Naive thymus-derived CD8-positive, alpha-beta T cell (primary cell): ENCODE data around the gene TREM2. TPM values are rescaled to one million over a fixed set of nuclear protein-coding genes. Genes with fewer than 3 reads are reported as not detected.
"Not testable (repeated sequence)": the region's sequence is repeated elsewhere in the genome, so short reads cannot be mapped to it uniquely, and the experiment has no call there.

Experiments used
- ATAC-seq, 2 donors: fragments of 150-1000 bp; cut with Tn5 transposase in 1 of 2; sonication (Bioruptor Pico), chemical (Tn5 transposase) in 1 of 2; 1 replicate in 1 of 2; 2 replicates in 1 of 2; pipeline ENCODE4 v1.10.0; 2021; ENCODE audit warnings: mild to moderate bottlenecking in 2 of 2, moderate library complexity in 2 of 2
- POLR2A ChIA-PET: fragments of 350-600 bp; sonication (Branson Sonifier 250); formaldehyde crosslinking; loops from one replicate; lab custom pipeline; 2021; ENCODE audit warnings: antibody characterized with exemption; lab: Charles Lee
- DNase-seq, 10 donors: peaks; one replicate each; pipeline versions ENCODE4 v3.0.0 to v3.0.0-alpha.2; 2020 to 2022
- H3K27ac Mint-ChIP-seq, 10 donors: one replicate each; pipeline ENCODE4 v1.8.0; 2020 to 2022; ENCODE audit warnings: mild to moderate bottlenecking in 10 of 10, mixed read lengths in 10 of 10, moderate library complexity in 4 of 10, inconsistent platforms in 1 of 10
- H3K27me3 Mint-ChIP-seq, 5 donors: one replicate each; pipeline ENCODE4 v1.8.0; 2021 to 2022; ENCODE audit warnings: mixed read lengths in 5 of 5
- H3K36me3 Mint-ChIP-seq, 3 donors: one replicate each; pipeline ENCODE4 v1.8.0; 2020 to 2022; ENCODE audit warnings: mixed read lengths in 3 of 3, mild to moderate bottlenecking in 2 of 3, inconsistent platforms in 1 of 3
- H3K4me1 Mint-ChIP-seq, 4 donors: one replicate each; pipeline ENCODE4 v1.8.0; 2021 to 2022; ENCODE audit warnings: mixed read lengths in 4 of 4
- H3K4me3 Mint-ChIP-seq, 10 donors: one replicate each; pipeline ENCODE4 v1.8.0; 2020 to 2022; ENCODE audit warnings: mild to moderate bottlenecking in 10 of 10, mixed read lengths in 10 of 10, moderate library complexity in 6 of 10, inconsistent platforms in 1 of 10
- H3K9me3 Mint-ChIP-seq, 9 donors: one replicate each; pipeline ENCODE4 v1.8.0; 2020 to 2022; ENCODE audit warnings: mixed read lengths in 9 of 9, mild to moderate bottlenecking in 3 of 9, inconsistent platforms in 1 of 9, moderate library complexity in 1 of 9
- polyA plus RNA-seq, 3 donors: library from polyadenylated mRNA; unstranded; fragments of 300-500 nt; fragmentation: Illumina TruSeq; gene quantifications; one replicate each; pipeline ENCODE4 v1.2.3, GENCODE V29; 2021
- total RNA-seq, 8 experiments: library from RNA in 2 of 8; stranded (reverse) in 2 of 8; gene quantifications; one replicate each; pipeline ENCODE4 v1.2.3 and lab custom pipeline; 2021 to 2026

Gene TREM2
- total and polyA plus RNA-seq, 5 experiments from 2014 or later, result 0.49 TPM; not detected in 4

DNA sequence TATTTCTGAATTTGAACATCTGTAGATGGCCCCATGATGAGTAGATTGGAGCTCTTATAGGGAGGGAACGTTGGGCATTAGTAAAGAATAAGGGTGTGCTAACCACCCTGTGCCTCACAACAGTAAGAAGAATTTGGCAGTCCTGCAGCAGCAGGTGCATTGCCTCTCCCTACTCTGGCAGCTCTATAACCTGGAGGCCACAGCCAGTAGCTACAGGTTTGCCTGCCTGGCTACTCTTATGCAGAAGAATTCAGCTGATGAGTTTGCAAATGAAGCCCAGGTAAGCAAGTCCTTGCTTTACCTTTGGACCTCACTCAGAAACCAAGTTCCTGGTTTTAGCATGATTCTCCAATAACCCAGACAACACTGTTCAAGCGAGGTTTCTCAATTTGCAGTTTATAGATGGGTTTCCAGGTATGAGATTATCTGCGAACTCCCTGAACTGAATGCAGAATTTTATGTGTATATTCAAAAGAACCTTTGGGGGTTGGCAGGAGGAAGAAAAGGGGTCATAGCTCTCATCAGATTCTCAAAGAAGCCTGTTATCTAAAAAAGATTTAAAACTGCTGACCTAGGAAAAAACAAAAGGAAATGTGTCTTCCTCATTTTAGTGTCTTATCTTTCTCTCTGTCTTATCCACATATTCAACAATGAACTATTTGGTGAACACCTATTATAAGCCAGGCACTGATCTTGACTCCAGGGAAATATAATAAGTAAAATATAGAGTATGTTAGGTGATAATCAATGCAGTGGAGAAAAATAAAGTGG lies 27.7 kb downstream of the TREM2 start:
- DNase-seq, result no peak
- H3K27ac Mint-ChIP-seq, result no peak overlapping the region
- peaks cover 16 to 46% (median 35%) of the 10 kb centered on the region in 3 donors for H3K36me3 Mint-ChIP-seq
- H3K27me3 Mint-ChIP-seq, result no peaks in the 10 kb centered on the region
- H3K9me3 Mint-ChIP-seq, result no peaks in the 10 kb centered on the region
- H3K4me3 Mint-ChIP-seq, result no peak overlapping the region
- POLR2A ChIA-PET, result no interaction called here
- no peak for ATAC-seq
- no peaks in the 10 kb centered on the region for H3K4me1 Mint-ChIP-seq

- H3K27me3 Mint-ChIP-seq, result no peaks in the 10 kb centered on the region
- ATAC-seq (no peak), DNase-seq (no peak)
- H3K4me1 Mint-ChIP-seq, result no peaks in the 10 kb centered on the region
- peak overlapping the region in 1 of 10 donors; percentile 9 for H3K27ac Mint-ChIP-seq
- H3K36me3 Mint-ChIP-seq, result peaks cover 15 to 46% (median 30%) of the 10 kb centered on the region in 3 donors
- no peaks in the 10 kb centered on the region for H3K9me3 Mint-ChIP-seq
- H3K4me3 Mint-ChIP-seq, result no peak overlapping the region
- POLR2A ChIA-PET, result no interaction called here
Measured at GRCh38 chr6:41132254-41132653, 30.7 kb downstream of the TREM2 start.

GRCh38 chr6:41125282-41125681 lies 37.6 kb downstream of the TREM2 start:
- H3K27ac Mint-ChIP-seq, result peak overlapping the region in 1 of 10 donors; percentile 12
- ATAC-seq (no peak), DNase-seq (no peak)
- H3K4me1 Mint-ChIP-seq, result peaks cover 0 to 2% (median 0%) of the 10 kb centered on the region in 4 donors
- no peak overlapping the region for H3K4me3 Mint-ChIP-seq
- H3K9me3 Mint-ChIP-seq, result no peaks in the 10 kb centered on the region
- H3K36me3 Mint-ChIP-seq, result peaks cover 16 to 57% (median 32%) of the 10 kb centered on the region in 3 donors
- H3K27me3 Mint-ChIP-seq, result no peaks in the 10 kb centered on the region
- POLR2A ChIA-PET, result no interaction called here

GRCh38 chr6:41122918-41123317 lies 40.0 kb downstream of the TREM2 start:
- Mint-ChIP-seq H3K36me3 (peaks cover 16 to 58% (median 37%) of the 10 kb centered on the region in 3 donors), H3K27ac (peak overlapping the region in 1 of 10 donors; percentile 34), H3K4me3 (no peak overlapping the region), H3K9me3 (no peaks in the 10 kb centered on the region), H3K4me1 (peaks cover 0 to 3% (median under 1%) of the 10 kb centered on the region in 4 donors), H3K27me3 (no peaks in the 10 kb centered on the region)
- POLR2A ChIA-PET, result no interaction called here
- no peak for DNase-seq
- no peak for ATAC-seq

GRCh38 chr6:41122373-41122772 lies 40.5 kb downstream of the TREM2 start:
- no peak overlapping the region for H3K27ac Mint-ChIP-seq
- H3K4me1 Mint-ChIP-seq, result peaks cover 0 to 3% (median under 1%) of the 10 kb centered on the region in 4 donors
- POLR2A ChIA-PET, result no interaction called here
- DNase-seq, result no peak
- no peaks in the 10 kb centered on the region for H3K27me3 Mint-ChIP-seq
- peaks cover 16 to 59% (median 39%) of the 10 kb centered on the region in 3 donors for H3K36me3 Mint-ChIP-seq
- ATAC-seq, result no peak
- no peaks in the 10 kb centered on the region for H3K9me3 Mint-ChIP-seq
- H3K4me3 Mint-ChIP-seq, result no peak overlapping the region

- POLR2A ChIA-PET, result no interaction called here
- H3K27ac Mint-ChIP-seq, result no peak overlapping the region
- peaks cover 0 to 3% (median 0%) of the 10 kb centered on the region in 4 donors for H3K4me1 Mint-ChIP-seq
- H3K36me3 Mint-ChIP-seq, result peaks cover 13 to 50% (median 40%) of the 10 kb centered on the region in 3 donors
- DNase-seq (no peak), ATAC-seq (no peak)
- no peak overlapping the region for H3K4me3 Mint-ChIP-seq
- H3K9me3 Mint-ChIP-seq, result no peaks in the 10 kb centered on the region
- no peaks in the 10 kb centered on the region for H3K27me3 Mint-ChIP-seq
Measured at GRCh38 chr6:41120058-41120457, 42.9 kb downstream of the TREM2 start.

- Mint-ChIP-seq H3K27ac (no peak overlapping the region), H3K4me1 (peaks cover 0 to 3% (median 0%) of the 10 kb centered on the region in 4 donors), H3K9me3 (no peaks in the 10 kb centered on the region), H3K27me3 (no peaks in the 10 kb centered on the region), H3K36me3 (peaks cover 13 to 47% (median 38%) of the 10 kb centered on the region in 3 donors), H3K4me3 (no peak overlapping the region)
- DNase-seq (no peak), ATAC-seq (no peak)
- POLR2A ChIA-PET, result no interaction called here
Measured at GRCh38 chr6:41119508-41119907, 43.4 kb downstream of the TREM2 start.

DNA sequence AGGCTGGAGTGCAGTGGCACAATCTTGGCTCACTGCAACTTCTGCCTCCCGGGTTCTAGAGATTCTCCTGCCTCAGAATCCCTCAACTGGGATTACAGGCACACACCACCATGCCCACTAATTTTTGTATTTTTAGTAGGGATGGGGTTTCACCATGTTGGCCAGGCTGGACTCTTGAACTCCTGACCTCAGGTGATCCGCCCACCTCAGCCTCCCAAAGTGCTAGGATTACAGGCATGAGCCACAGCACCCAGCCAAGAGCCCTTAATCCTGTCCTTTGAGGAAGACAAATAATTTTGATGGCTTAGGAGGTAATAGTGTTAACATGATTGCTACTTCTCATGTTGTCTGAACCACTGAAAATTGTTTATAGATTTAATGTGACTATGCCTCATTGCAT lies 47.9 kb downstream of the TREM2 start:
- ATAC-seq, H3K27ac Mint-ChIP-seq, H3K27me3 Mint-ChIP-seq, H3K9me3 Mint-ChIP-seq, H3K4me1 Mint-ChIP-seq, H3K4me3 Mint-ChIP-seq, DNase-seq: not testable (repeated sequence)
- H3K36me3 Mint-ChIP-seq, result peaks cover 6 to 38% (median 15%) of the 10 kb centered on the region in 3 donors
- POLR2A ChIA-PET, result interaction anchor here (0.6 kb wide), 1 partner anchor 16 kb away, joined by 4 read pairs; no protein-coding TSS in a partner anchor

- Mint-ChIP-seq H3K36me3 (peaks cover 0 to 31% (median 6%) of the 10 kb centered on the region in 3 donors), H3K4me3 (no peak overlapping the region), H3K4me1 (peaks cover 0 to 1% (median 0%) of the 10 kb centered on the region in 4 donors), H3K9me3 (no peaks in the 10 kb centered on the region), H3K27me3 (no peaks in the 10 kb centered on the region), H3K27ac (peak overlapping the region in 1 of 10 donors; percentile 27)
- POLR2A ChIA-PET, result no interaction called here
- no peak for DNase-seq
- ATAC-seq, result no peak
Measured at GRCh38 chr6:41111017-41111416, 51.9 kb downstream of the TREM2 start.

Other genes with a start within 250 kb of the TREM2 start
- gene UNC5CL, start 123.9 kb downstream of the TREM2 start, total RNA-seq, result 1 to 10 TPM; 6.3 to 7.3 TPM
- gene UNC5CL, start 123.9 kb downstream of the TREM2 start, polyA plus RNA-seq, result under 1 TPM in 2 of 3 donors, not detected in 1; 0.07 to 0.34 TPM
- gene TSPO2, start 120.6 kb downstream of the TREM2 start, total RNA-seq, result not detected
- not detected for gene TSPO2, start 120.6 kb downstream of the TREM2 start, polyA plus RNA-seq
- gene APOBEC2, start 109.9 kb downstream of the TREM2 start, total RNA-seq, result not detected
- under 1 TPM in 2 of 3 donors, not detected in 1; 0.39 to 0.45 TPM for gene APOBEC2, start 109.9 kb downstream of the TREM2 start, polyA plus RNA-seq
- gene OARD1, start 90.8 kb downstream of the TREM2 start, total RNA-seq, result 10 to 100 TPM; 48.7 to 52.1 TPM
- 10 to 100 TPM; 41.2 to 48.5 (median 48.1) TPM for gene OARD1, start 90.8 kb downstream of the TREM2 start, polyA plus RNA-seq
- gene NFYA, start 90.1 kb downstream of the TREM2 start, total RNA-seq, result 10 to 100 TPM; 58.9 to 60.0 TPM
- gene NFYA, start 90.1 kb downstream of the TREM2 start, polyA plus RNA-seq, result 10 to 100 TPM; 17.0 to 27.9 (median 20.4) TPM
- not detected for gene TREML1, start 8.8 kb downstream of the TREM2 start, total RNA-seq
- not detected for gene TREML1, start 8.8 kb downstream of the TREM2 start, polyA plus RNA-seq
- gene TREML2, start 38.0 kb upstream of the TREM2 start, total RNA-seq, result 1 to 10 TPM; 1.7 to 1.9 TPM
- gene TREML2, start 38.0 kb upstream of the TREM2 start, polyA plus RNA-seq, result 1 to 10 TPM in 1 of 3 donors, under 1 TPM in 2; 0.65 to 1.5 (median 0.70) TPM
- not detected for gene TREML4, start 65.2 kb upstream of the TREM2 start, total RNA-seq
- gene TREML4, start 65.2 kb upstream of the TREM2 start, polyA plus RNA-seq, result not detected
- not detected for gene TREM1, start 123.6 kb upstream of the TREM2 start, total RNA-seq
- gene TREM1, start 123.6 kb upstream of the TREM2 start, polyA plus RNA-seq, result under 1 TPM in 1 of 3 donors, not detected in 2; 0.36 TPM
- gene NCR2, start 172.5 kb upstream of the TREM2 start, total RNA-seq, result not detected
- gene NCR2, start 172.5 kb upstream of the TREM2 start, polyA plus RNA-seq, result not detected